Epidermal melanocyte (primary cell): ENCODE data around the gene ASXL2.

Experiments used
- DNase-seq: peaks from one replicate; pipeline ENCODE4 v3.0.0; 2011; ENCODE audit warnings: low spot score; ENCODE audit not compliant: insufficient read length

Gene ASXL2

DNA sequence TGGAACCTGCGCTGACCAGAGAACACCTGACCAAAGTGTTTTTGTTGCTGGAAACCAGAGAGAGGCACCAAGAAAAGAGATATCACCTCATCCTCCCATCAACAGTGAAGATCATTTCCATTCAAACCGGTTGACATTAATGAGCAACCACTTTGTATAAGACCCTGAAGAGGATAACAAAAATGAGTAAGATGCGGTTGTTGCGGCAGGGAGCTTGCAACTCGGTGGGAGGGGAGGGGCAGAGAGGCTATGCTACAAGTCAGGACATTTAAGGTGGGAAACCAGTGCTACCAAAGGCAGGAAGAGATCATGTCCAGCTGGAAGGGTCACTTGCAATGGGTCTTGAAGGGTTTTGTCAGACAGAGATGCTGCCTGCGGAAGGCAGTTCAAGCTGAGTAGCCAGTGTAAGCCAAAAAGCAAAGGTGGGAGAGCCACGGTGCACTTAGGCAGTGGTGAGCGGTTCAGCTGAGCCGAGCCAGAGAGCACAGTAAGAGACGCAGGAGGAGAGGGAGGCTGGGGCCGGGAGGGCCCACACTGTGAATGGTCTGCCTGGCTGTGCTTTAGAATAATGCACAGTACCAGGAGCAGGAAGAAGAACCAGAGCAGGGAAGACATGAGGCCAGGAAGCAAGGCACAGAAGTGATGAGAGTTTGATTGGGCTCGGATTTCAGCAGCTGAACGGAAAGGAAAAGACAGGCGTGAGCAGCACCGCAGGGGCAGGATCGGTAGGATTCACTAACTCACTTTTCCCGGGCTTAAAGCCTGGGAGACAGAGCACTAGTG is 180.5 kb downstream of the ASXL2 start:
- DNase-seq: no peak

DNA sequence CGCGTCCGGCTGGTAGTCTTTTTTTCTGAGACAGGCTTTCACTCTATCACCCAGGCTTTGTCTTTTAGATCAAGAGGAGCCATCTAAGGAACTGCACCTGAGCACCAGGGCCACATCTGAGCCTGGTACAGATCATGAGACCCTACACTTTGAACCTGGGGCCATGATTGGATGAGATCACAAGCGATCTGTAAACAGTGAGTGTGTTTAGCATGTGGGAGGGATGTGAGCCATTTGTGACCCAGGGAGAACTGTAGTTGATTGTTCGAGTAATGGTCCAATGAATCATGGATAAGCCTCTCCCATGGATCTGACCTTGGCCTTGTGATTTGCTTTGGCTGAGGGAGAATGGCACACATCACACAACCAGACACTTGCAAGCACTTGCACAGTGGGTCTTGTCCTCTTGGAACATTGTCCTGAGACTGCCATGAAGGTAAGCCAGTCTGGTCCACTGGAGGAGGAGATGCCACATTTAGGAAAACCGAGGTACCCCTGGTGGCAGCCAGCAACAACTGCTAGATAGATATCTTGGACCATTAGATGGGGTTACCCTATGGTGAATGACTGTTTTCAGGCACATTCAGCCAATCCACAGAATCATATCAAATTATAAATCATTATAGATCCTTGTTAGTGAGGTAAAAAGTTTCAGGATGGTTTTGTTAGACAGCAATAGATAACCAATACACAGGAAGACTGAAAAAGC is 185.4 kb downstream of the ASXL2 start:
- no peak for DNase-seq

DNA sequence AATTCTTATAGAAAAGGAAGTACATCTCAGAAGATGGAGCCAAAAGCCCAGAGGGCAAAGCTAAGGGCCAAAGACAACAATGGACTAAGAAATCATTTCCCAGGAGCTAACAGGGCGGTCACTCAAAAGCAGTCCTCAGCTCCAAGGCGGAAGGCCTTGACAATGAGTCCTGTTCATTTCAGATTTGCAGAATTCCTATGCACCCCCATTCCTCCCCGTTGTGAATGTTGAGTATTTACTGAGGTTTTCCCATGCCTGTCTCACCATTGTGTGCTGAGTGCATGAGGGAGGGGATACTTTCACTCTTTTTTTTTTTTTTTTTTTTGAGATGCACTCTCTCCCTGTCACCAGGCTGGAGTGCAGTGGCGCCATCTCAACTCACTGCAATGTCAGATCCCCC is 186.1 kb downstream of the ASXL2 start:
- peak; percentile 40 for DNase-seq

DNA sequence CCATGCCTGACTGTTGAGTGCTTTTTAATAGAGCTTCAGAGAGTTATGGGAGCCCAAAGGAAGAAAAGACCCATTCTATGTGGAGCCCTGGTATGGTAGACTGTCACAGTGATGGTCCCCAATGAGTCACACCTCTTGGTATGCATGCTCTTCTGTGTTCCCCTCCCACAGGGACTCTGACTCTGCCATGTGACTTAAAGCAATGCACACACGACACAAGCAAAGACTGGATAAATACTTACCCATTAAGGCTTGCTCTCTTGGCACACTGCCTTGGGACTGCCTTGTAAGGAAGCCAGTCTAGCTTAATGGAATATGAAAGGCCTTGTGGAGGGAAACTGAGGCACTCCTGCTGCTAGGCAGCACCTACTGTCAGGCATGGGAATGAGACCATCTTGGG is 188.2 kb downstream of the ASXL2 start:
- DNase-seq: no peak

DNA sequence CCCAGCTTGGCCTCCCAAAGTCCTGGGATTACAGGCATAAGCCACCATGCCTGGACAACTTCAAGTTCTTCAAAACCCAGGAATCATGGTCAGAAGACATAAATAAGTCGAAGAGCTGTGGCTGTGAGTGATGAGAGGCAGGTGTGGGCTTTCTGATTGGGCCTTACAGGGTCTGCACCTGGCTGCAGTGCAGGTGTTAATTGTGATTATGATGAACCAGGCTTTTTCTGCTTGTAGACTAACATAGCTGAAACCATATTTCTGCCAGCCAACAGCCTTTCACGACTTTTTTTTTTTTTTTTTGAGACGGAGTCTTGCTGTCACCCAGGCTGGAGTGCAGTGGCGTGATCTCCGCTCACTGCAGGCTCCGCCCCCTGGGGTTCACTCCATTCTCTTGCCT is 190.1 kb downstream of the ASXL2 start:
- no peak for DNase-seq

DNA sequence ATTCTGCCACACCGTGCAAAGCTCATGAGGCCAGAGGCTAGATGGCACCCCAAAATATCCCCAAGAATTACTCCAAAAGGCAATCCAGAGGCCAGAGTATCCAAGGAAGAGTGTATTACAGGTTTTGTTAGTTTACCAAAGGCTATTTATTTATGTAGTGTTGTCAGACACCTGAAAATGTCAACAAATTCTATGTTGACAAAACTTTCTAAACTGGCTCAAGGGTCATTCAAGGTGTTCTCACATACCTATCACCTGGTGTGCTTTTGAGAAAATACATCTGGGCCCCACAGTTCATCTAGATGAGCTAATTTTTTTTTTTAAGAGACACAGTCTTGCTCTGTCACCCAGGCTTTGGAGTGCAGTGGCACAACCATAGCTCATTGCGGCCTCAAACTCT is 192.5 kb downstream of the ASXL2 start:
- no peak for DNase-seq

DNA sequence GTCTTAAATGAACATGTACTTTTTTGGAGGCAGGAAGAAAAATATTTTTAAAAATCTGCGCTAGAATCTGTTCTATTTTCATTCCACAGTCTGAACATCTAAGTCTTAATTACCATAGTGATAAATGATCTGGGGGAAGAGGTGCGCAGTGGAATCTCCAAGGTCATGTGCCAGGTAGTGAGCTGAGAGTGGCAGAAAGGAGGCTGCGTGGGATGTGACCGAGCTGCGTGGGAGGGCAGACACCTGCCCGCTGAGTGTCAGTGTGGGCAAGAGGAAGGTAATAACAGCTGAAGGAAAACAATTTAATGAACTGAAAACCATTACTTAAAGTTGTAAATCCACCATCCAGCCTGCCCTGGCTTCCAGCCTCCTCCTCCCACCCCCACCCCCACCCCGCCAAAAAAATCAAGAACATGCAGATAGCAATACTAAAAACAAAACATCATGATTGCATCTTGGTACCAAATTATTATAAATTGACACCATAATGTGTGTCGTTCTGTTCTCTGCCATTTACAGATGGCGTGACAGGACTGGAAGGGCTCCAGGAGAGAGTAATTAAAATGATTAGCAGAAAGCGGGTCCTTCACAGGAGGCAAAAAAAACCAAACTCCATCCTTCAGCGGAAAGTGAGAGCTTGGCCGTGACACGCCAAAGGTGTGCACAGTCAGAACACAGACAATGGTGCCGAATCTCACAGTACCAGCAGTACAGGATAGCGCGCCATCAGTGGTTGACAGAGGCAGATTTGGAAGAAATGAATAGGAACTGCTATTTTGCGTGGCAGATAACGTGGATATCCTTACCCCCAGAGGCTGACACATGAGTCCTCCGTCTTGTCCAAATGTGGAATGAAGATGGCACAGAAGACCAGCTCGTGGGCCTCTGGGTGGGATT is 193.5 kb downstream of the ASXL2 start:
- DNase-seq: no peak
